Thymus (tissue), 14 donors: ENCODE measurements around the gene CPAMD8. TPM values are rescaled to one million over a fixed set of nuclear protein-coding genes. Genes with fewer than 3 reads are reported as not detected.

ENCODE experiments used
- DNase-seq, 9 donors: peaks; one replicate each; pipeline ENCODE4 v3.0.0-alpha.2; 2013; ENCODE audit warnings: low spot score in 9 of 9, low read depth in 6 of 9, missing footprints in 1 of 9
- H3K27ac ChIP-seq, 2 donors: one replicate each; pipeline ENCODE4 v1.5.1; 2013; ENCODE audit warnings: control low read depth in 1 of 2, low read depth in 1 of 2, low read length in 1 of 2, mild to moderate bottlenecking in 1 of 2, moderate library complexity in 1 of 2
- H3K27me3 ChIP-seq, 2 donors: one replicate each; pipeline ENCODE4 v1.5.1; 2013; ENCODE audit warnings: low read length in 1 of 2; ENCODE audit not compliant: control insufficient read depth in 2 of 2, insufficient read depth in 1 of 2
- H3K36me3 ChIP-seq, 2 donors: one replicate each; pipeline ENCODE4 v1.5.1; 2013; ENCODE audit warnings: low read length in 1 of 2, mild to moderate bottlenecking in 1 of 2, moderate library complexity in 1 of 2; ENCODE audit not compliant: control insufficient read depth in 2 of 2, insufficient read depth in 2 of 2
- H3K4me1 ChIP-seq, 2 donors: one replicate each; pipeline ENCODE4 v1.5.1; 2013; ENCODE audit warnings: low read length in 2 of 2; ENCODE audit not compliant: control insufficient read depth in 2 of 2, insufficient read depth in 2 of 2
- H3K4me3 ChIP-seq, 2 donors: one replicate each; pipeline ENCODE4 v1.5.1; 2013; ENCODE audit warnings: low read length in 2 of 2, control low read depth in 1 of 2, mild to moderate bottlenecking in 1 of 2
- H3K9me3 ChIP-seq, 2 donors: one replicate each; pipeline ENCODE4 v1.5.1; 2013; ENCODE audit warnings: low read length in 1 of 2, mild to moderate bottlenecking in 1 of 2; ENCODE audit not compliant: control insufficient read depth in 2 of 2, insufficient read depth in 1 of 2
- WGBS: extraction: QIAGEN DNeasy Blood & Tissue Kit; methylation state at CpG from one replicate; pipeline ENCODE4 v1.1.7; 2013; 5-methylcytosine and 5-hydroxymethylcytosine counted together
- long read RNA-seq, 10 donors: transcript quantifications; one replicate each; lab custom pipeline, GENCODE V29; 2026
- polyA plus RNA-seq: library from polyadenylated mRNA; stranded (reverse); fragments of 200-250 nt; gene quantifications from one replicate; pipeline ENCODE4 v1.2.3, GENCODE V29; 2013
- total RNA-seq: library from RNA; stranded (reverse); fragments of 120-200 nt; gene quantifications from one replicate; pipeline ENCODE4 v1.2.4, GENCODE V29; 2013
- donor health status: healthy.

Gene CPAMD8
- total RNA-seq, result 12.3 TPM
- polyA plus RNA-seq, result 17.3 TPM
- long read RNA-seq, donor 1, result 0 reads
- long read RNA-seq, donor 2, result 0 reads
- long read RNA-seq, donor 3, partial matches to known transcripts, result 0 of 1 reads
- long read RNA-seq, donor 3, other reads (novel, unspliced or antisense), result 0 of 1 reads
- long read RNA-seq, donor 4, partial matches to known transcripts, result 0 of 1 reads
- long read RNA-seq, donor 4, other reads (novel, unspliced or antisense), result 0 of 1 reads
- long read RNA-seq, donor 5, result 0 reads
- long read RNA-seq, donor 6, result 0 reads
- long read RNA-seq, donor 7, partial matches to known transcripts, result 0 of 1 reads
- long read RNA-seq, donor 7, other reads (novel, unspliced or antisense), result 0 of 1 reads
- long read RNA-seq, donor 8, partial matches to known transcripts, result 0 of 1 reads
- long read RNA-seq, donor 8, other reads (novel, unspliced or antisense), result 0 of 1 reads
- long read RNA-seq, donor 9, partial matches to known transcripts, result 12 of 20 reads
- long read RNA-seq, donor 9, other reads (novel, unspliced or antisense), result 8 of 20 reads
- long read RNA-seq, donor 10, result 0 reads

GRCh38 chr19:17026706-17027534 is at the start of gene CPAMD8:
CPAMD8 (minus strand) TSS chr19:17026810; CDS start chr19:17026642, 168 bp downstream.
- peak within 1 kb of the TSS in 1 of 2 donors; percentile 23 for H3K4me3 ChIP-seq
- H3K36me3 ChIP-seq, result no peaks in the 10 kb centered on the region
- 20% methylated on average over 67 of the region's 67 CpGs for WGBS
- DNase-seq, result no peak
- H3K9me3 ChIP-seq, result peaks cover 0 to 12% of the 10 kb centered on the region in 2 donors
- no peaks in the 10 kb centered on the region for H3K4me1 ChIP-seq
- H3K27me3 ChIP-seq, result peaks cover 28 to 48% of the 10 kb centered on the region in 2 donors
- H3K27ac ChIP-seq, result no peak within 1 kb of the TSS

DNA sequence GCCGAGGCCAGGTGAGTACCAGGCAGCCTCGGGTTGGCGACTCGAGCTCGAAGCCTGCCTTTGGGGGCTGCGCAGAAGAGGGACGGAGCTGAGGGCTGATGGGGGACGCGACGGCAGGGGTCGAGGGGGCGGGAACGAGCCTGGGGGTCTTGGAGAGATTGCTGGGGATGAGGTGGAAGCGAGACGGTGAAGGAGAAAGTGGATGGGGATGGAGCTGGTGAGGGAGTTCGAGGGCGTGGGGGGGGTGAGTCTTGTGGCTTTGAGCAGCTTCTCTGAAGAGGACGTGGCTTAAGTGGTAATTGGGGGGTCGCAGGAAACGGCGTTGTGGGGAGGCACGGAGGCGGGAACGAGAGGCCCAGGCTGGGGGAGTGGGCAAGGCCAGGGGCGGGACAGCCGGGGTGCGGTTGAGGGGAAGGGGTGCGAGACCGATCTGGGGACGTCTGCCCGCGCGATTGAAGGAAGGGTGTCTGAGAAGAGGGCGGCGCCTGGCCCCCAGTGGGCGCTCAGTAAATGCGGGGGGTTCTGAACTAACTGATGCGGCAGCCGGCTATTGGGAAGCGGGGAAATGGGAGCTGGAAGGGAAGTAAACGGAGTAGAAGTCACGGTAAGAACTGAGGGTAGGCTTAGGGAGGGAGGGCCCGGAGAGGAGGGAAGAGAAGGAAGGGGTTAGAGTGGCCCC is 49.4 kb upstream of the CPAMD8 start:
- peaks cover 13 to 18% of the 10 kb centered on the region in 2 donors for H3K36me3 ChIP-seq
- DNase-seq, result peak in 5 of 9 donors; percentile 15 to 57 (median 41)
- no peaks in the 10 kb centered on the region for H3K27me3 ChIP-seq
- peak overlapping the region; percentile 79 to 88 for H3K4me3 ChIP-seq
- no peaks in the 10 kb centered on the region for H3K9me3 ChIP-seq
- WGBS, result under 1% methylated on average over 43 of the region's 43 CpGs
- H3K4me1 ChIP-seq, result peaks cover 23 to 55% of the 10 kb centered on the region in 2 donors
- H3K27ac ChIP-seq, result peak overlapping the region; percentile 46 to 85

GRCh38 chr19:17075035-17075863 is 48.6 kb upstream of the CPAMD8 start, which contains the start of the genes HAUS8 and MYO9B:
HAUS8 (minus strand) TSS chr19:17075452; CDS start chr19:17075422, 30 bp downstream.
MYO9B (plus strand) TSS chr19:17075777; CDS start chr19:17101718, 25,941 bp downstream.
- H3K36me3 ChIP-seq, result peaks cover 19 to 20% of the 10 kb centered on the region in 2 donors
- peak within 1 kb of the TSS; percentile 79 to 86 for H3K27ac ChIP-seq
- peaks cover 23 to 53% of the 10 kb centered on the region in 2 donors for H3K4me1 ChIP-seq
- no peaks in the 10 kb centered on the region for H3K9me3 ChIP-seq
- peak; percentile 96 to 100 (median 99) for DNase-seq
- no peaks in the 10 kb centered on the region for H3K27me3 ChIP-seq
- peak within 1 kb of the TSS; percentile 80 to 88 for H3K4me3 ChIP-seq
- WGBS, result under 1% methylated on average over 103 of the region's 103 CpGs

DNA sequence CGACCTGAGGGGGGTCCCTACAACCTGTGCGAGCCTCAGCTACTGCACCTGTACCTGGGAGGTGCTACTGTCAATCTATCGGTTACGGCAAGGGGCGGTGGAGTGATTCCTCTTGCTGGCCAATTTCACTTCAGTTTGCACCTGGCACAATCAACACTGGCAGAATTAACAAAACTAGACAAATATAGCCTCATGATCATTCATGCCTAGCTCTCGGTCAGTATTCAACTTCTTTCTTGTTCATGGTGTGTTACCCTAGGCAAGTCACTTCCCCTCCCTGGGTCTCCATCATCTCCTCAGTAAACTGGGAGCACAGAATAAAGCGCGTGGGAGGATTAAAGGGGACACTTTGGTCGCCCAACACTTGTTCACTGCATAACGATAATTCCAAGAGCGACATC is 48.0 kb upstream of the CPAMD8 start:
- Histone ChIP-seq H3K4me3 (peak overlapping the region; percentile 80 to 88), H3K27ac (peak overlapping the region; percentile 79 to 86), H3K27me3 (no peaks in the 10 kb centered on the region), H3K9me3 (no peaks in the 10 kb centered on the region), H3K4me1 (peaks cover 23 to 48% of the 10 kb centered on the region in 2 donors), H3K36me3 (peaks cover 22 to 23% of the 10 kb centered on the region in 2 donors)
- no peak for DNase-seq
- 35% methylated on average over 11 of the region's 11 CpGs for WGBS

DNA sequence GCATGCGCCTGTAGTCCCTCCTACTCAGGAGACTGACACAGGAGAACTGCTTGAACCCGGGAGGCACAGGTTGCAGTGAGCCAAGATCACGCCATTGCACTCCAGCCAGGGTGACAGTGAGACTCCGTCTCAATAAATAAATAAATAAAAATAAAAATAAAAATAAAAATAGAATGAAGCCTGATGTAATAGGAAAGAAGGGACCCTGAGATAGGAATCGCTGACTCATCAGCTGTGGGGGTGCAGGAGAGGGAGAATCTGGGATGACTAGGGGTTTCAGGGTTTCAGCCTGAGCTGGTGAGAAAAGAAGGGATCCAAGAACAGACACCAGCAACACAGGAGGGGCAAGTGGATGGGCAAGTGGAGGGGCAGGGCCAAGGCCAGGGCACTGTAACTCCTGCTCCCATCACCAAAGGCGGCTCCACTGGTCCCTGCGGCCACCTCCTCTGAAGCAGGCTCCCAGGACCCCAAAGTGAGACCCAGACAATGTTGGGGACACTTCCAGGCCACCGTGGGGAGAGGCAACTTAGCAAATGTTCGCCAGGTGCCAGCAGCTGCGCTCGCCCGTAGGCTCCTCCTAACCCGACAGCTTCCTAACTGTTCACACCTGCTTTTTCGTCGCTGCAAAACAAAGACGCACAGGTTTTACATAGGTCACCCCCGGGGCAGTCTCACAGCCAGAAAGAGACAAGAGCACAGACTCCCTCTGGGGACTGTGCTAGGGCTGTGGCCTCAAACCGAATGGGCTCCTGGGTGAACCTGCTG is 47.4 kb upstream of the CPAMD8 start:
- peak in 1 of 9 donors; percentile 56 for DNase-seq
- H3K36me3 ChIP-seq, result peaks cover 22 to 28% of the 10 kb centered on the region in 2 donors
- 74% methylated on average over 18 of the region's 18 CpGs for WGBS
- peak overlapping the region; percentile 80 to 88 for H3K4me3 ChIP-seq
- H3K27me3 ChIP-seq, result no peaks in the 10 kb centered on the region
- no peaks in the 10 kb centered on the region for H3K9me3 ChIP-seq
- H3K27ac ChIP-seq, result peak overlapping the region in 1 of 2 donors; percentile 79
- peaks cover 23 to 44% of the 10 kb centered on the region in 2 donors for H3K4me1 ChIP-seq

DNA sequence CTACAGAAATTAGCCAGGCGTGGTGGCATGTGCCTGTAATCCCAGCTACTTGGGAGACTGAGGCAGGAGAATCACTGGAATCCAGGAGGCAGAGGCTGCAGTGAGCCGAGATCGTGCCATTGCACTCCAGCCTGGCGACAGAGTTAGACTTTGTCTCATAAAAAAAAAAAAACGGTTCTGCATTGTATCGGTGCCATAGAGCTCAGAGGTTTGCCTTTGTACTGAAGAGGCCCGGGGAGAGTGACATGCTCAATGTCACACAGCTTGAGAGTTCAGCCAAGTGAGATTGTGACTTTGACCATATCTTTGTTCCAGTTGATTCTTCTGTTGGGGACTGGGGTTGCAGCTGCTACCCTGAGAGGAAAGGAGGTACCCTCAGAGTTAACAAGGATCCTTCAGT is 44.3 kb upstream of the CPAMD8 start:
- peaks cover 24 to 48% of the 10 kb centered on the region in 2 donors for H3K36me3 ChIP-seq
- no peak overlapping the region for H3K4me3 ChIP-seq
- H3K4me1 ChIP-seq, result peaks cover 11 to 30% of the 10 kb centered on the region in 2 donors
- DNase-seq, result no peak
- no peaks in the 10 kb centered on the region for H3K27me3 ChIP-seq
- no peak overlapping the region for H3K27ac ChIP-seq
- WGBS, result 98% methylated on average over 7 of the region's 7 CpGs
- no peaks in the 10 kb centered on the region for H3K9me3 ChIP-seq

DNA sequence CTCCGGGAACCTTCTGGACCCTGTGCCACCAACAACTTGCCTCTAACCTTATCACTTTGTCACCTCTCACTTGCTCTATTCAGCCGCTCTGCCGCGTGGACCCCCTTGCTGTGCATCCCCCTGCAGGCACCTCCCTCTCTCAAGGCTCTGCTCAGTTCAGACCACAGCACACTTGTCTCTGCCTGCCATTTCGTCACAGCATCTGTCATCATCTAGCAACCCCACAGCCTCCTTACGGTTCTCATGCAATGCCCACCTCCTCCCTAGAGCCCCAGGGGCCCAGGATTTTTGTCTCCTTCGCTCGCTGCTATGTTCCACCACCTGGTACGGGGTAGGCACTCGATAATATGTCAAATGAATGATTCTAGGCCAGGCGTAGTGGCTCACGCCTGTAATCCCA is 43.8 kb upstream of the CPAMD8 start:
- DNase-seq, result no peak
- H3K36me3 ChIP-seq, result peaks cover 24 to 48% of the 10 kb centered on the region in 2 donors
- no peaks in the 10 kb centered on the region for H3K9me3 ChIP-seq
- no peak overlapping the region for H3K4me3 ChIP-seq
- H3K27ac ChIP-seq, result no peak overlapping the region
- H3K27me3 ChIP-seq, result no peaks in the 10 kb centered on the region
- H3K4me1 ChIP-seq, result peaks cover 11 to 30% of the 10 kb centered on the region in 2 donors
- 93% methylated on average over 12 of the region's 12 CpGs for WGBS
